ENCODE results near the gene GOLPH3.

Gene GOLPH3

DNA sequence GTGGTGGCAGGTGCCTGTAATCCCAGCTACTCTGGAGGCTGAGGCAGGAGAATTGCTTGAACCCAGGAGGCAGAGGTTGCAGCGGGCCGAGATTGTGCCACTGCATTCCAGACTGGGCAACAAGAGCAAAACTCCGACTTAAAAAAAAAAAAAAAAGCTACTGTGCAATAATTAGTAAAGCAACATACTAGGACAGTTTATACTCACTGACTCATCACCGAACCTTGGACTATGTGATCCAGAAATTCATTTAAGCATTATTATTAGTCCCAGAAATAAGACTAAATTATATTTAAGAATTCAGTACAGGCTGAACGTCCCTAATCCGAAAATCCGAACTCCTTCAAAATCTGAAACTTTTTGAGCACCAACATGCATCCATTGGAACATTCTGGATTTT is 37.8 kb downstream of the GOLPH3 start:
- no peak overlapping the region for H2AFZ ChIP-seq (ENCODE audit: low read length, unreplicated experiment)

DNA sequence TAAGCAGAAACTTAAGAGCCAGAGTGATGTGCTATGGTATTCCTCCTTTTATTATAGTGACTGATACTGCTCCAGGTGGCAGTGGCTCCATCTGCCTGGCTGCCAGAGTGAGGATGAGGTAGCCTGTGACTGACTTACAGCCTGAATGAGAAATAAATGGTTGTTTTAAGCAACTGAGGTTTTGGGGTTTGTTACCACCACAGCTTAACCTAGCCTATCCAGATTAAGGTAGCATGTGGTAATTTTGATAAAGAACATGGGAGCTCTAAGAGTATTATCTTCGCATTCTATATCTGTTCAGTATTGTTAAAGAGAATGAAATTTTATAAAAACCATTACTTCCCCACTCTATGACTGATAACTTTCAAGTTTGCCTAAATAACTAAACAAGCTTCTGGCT is 39.0 kb downstream of the GOLPH3 start:
- no peak overlapping the region for H2AFZ ChIP-seq (ENCODE audit: low read length, unreplicated experiment)
- peaks cover 8% of the 10 kb centered on the region for H3K4me1 ChIP-seq (ENCODE audit: control insufficient read depth, insufficient read depth, low read length, unreplicated experiment)
- H3K27me3 ChIP-seq (ENCODE audit: insufficient read depth, low read length) = no peaks in the 10 kb centered on the region
- H3K4me3 ChIP-seq (ENCODE audit: low read depth, low read length) = no peak overlapping the region
- H3K36me3 ChIP-seq (ENCODE audit: insufficient read depth, low read length) = peaks cover 11% of the 10 kb centered on the region
- H3K27ac ChIP-seq (ENCODE audit: low read depth, low read length) = no peak overlapping the region
- peaks cover 45% of the 10 kb centered on the region for H3K79me2 ChIP-seq (ENCODE audit: control insufficient read depth, insufficient read depth, low read length, unreplicated experiment)

More for the DNA sequence above, 37.8 kb downstream of the GOLPH3 start:
- H3K79me2 ChIP-seq (ENCODE audit: control insufficient read depth, insufficient read depth, low read length, unreplicated experiment) = peaks cover 47% of the 10 kb centered on the region
- H3K27me3 ChIP-seq (ENCODE audit: insufficient read depth, low read length) = no peaks in the 10 kb centered on the region
- peaks cover 11% of the 10 kb centered on the region for H3K36me3 ChIP-seq (ENCODE audit: insufficient read depth, low read length)
- H3K4me3 ChIP-seq (ENCODE audit: low read depth, low read length) = no peak overlapping the region
- no peak overlapping the region for H3K27ac ChIP-seq (ENCODE audit: low read depth, low read length)
- H3K4me1 ChIP-seq (ENCODE audit: control insufficient read depth, insufficient read depth, low read length, unreplicated experiment) = no peaks in the 10 kb centered on the region

DNA sequence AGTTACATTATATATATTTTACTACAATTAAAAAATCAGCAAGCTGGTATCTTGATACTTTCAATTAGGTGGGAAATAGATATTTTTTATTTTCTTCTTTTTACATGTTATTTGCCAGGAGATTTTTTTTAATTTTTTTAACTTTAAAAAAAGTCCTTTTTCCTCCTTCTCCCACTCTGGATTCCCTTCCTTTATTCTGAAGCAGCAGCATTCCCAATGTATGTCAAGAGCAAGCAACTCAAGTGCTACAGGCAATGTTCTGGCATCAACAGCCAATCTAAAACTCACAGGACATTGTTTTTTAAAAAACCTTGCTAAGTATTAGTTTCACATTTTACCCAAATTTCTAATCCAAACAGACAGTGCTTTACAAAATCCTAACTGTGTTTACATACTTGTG is 41.4 kb downstream of the GOLPH3 start:
- Histone ChIP-seq H3K79me2 (ENCODE audit: control insufficient read depth, insufficient read depth, low read length, unreplicated experiment) (peaks cover 43% of the 10 kb centered on the region), H3K36me3 (ENCODE audit: insufficient read depth, low read length) (peaks cover 11% of the 10 kb centered on the region)

DNA sequence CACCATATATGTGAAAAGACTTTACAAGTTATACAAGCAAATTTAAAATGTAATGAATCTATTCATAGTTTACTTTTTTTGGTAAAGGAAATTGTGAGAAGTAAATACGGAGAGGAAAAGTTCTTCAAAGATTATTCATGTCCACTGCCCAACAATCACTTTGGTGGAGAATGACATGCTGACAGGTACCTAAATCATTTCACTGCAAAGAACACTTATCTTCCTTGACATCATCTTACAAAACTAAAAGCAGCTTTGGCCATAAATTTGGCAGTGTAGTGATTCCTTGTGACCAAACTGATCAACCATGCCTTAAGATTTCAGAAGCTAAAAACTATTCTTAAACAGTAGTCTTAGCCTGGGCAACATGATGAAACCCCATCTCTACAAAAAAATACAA is 42.5 kb downstream of the GOLPH3 start:
- Histone ChIP-seq H3K4me1 (ENCODE audit: control insufficient read depth, insufficient read depth, low read length, unreplicated experiment) (peaks cover 8% of the 10 kb centered on the region), H2AFZ (ENCODE audit: low read length, unreplicated experiment) (no peak overlapping the region), H3K79me2 (ENCODE audit: control insufficient read depth, insufficient read depth, low read length, unreplicated experiment) (peaks cover 52% of the 10 kb centered on the region), H3K27ac (ENCODE audit: low read depth, low read length) (no peak overlapping the region), H3K27me3 (ENCODE audit: insufficient read depth, low read length) (no peaks in the 10 kb centered on the region), H3K4me3 (ENCODE audit: low read depth, low read length) (no peak overlapping the region), H3K36me3 (ENCODE audit: insufficient read depth, low read length) (peaks cover 11% of the 10 kb centered on the region)

More for the DNA sequence above, 41.4 kb downstream of the GOLPH3 start:
- Histone ChIP-seq H2AFZ (ENCODE audit: low read length, unreplicated experiment) (no peak overlapping the region), H3K27me3 (ENCODE audit: insufficient read depth, low read length) (no peaks in the 10 kb centered on the region), H3K27ac (ENCODE audit: low read depth, low read length) (no peak overlapping the region), H3K4me3 (ENCODE audit: low read depth, low read length) (no peak overlapping the region), H3K4me1 (ENCODE audit: control insufficient read depth, insufficient read depth, low read length, unreplicated experiment) (peaks cover 8% of the 10 kb centered on the region)

DNA sequence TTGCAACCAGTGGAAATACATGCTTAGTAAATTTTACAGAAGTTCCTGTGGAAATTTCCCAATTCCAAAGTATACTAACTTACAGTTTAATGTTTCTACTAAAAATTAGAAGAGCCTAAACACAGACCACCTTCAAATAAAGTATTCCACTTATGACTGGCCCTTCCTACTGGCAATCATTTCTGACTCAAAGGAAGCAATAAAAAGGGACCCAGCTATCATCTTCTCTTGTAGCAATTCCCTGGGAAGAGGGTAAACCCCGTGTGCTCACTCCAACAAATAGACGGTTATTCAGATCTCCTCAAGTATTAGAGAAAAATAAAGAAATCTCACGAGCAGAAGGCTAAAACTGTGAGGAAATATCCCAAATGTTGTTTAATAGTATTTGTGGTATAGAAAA is 43.3 kb downstream of the GOLPH3 start:
- Histone ChIP-seq H3K4me1 (ENCODE audit: control insufficient read depth, insufficient read depth, low read length, unreplicated experiment) (peaks cover 8% of the 10 kb centered on the region), H3K79me2 (ENCODE audit: control insufficient read depth, insufficient read depth, low read length, unreplicated experiment) (peaks cover 56% of the 10 kb centered on the region), H3K4me3 (ENCODE audit: low read depth, low read length) (no peak overlapping the region), H3K36me3 (ENCODE audit: insufficient read depth, low read length) (peaks cover 15% of the 10 kb centered on the region), H3K27ac (ENCODE audit: low read depth, low read length) (no peak overlapping the region), H3K27me3 (ENCODE audit: insufficient read depth, low read length) (no peaks in the 10 kb centered on the region), H2AFZ (ENCODE audit: low read length, unreplicated experiment) (no peak overlapping the region)

GRCh38 chr5:32129074-32129598 is 45.0 kb downstream of the GOLPH3 start:
- no peak overlapping the region for H3K4me3 ChIP-seq (ENCODE audit: low read depth, low read length)
- H3K4me1 ChIP-seq (ENCODE audit: control insufficient read depth, insufficient read depth, low read length, unreplicated experiment) = peaks cover 8% of the 10 kb centered on the region
- H3K36me3 ChIP-seq (ENCODE audit: insufficient read depth, low read length) = 0 out of 2 replicates have a peak, but pooled peaks cover 11% of the 10 kb centered on the region
- H3K27ac ChIP-seq (ENCODE audit: low read depth, low read length) = no peak overlapping the region
- no peak overlapping the region for H2AFZ ChIP-seq (ENCODE audit: low read length, unreplicated experiment)
- H3K27me3 ChIP-seq (ENCODE audit: insufficient read depth, low read length) = no peaks in the 10 kb centered on the region
- peaks cover 51% of the 10 kb centered on the region for H3K79me2 ChIP-seq (ENCODE audit: control insufficient read depth, insufficient read depth, low read length, unreplicated experiment)

DNA sequence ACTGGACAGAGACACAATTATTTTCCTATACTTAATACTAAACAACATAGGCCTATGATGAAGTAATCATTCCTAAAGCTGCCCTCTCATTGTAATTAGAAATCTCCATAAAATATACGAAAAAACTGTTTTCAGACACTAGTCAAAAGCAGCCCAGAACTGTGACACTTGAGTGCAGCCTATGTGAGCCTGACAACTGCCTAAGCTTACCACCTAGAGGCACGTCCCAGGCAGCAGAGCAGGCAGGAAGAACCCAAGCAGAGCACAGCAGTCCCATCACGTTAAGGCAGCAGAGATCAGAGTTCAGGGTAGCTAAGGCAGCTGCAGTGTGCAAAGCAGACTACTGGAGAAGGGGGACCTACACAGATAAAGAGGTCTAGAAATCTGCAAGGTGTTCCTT is 46.4 kb downstream of the GOLPH3 start:
- H3K4me3 ChIP-seq (ENCODE audit: low read depth, low read length) = no peak overlapping the region
- peaks cover 15% of the 10 kb centered on the region; the same call in 1 of the 2 replicates for H3K36me3 ChIP-seq (ENCODE audit: insufficient read depth, low read length)
- peaks cover 8% of the 10 kb centered on the region for H3K4me1 ChIP-seq (ENCODE audit: control insufficient read depth, insufficient read depth, low read length, unreplicated experiment)
- H2AFZ ChIP-seq (ENCODE audit: low read length, unreplicated experiment) = no peak overlapping the region
- no peaks in the 10 kb centered on the region for H3K27me3 ChIP-seq (ENCODE audit: insufficient read depth, low read length)
- H3K79me2 ChIP-seq (ENCODE audit: control insufficient read depth, insufficient read depth, low read length, unreplicated experiment) = peaks cover 50% of the 10 kb centered on the region
- no peak overlapping the region for H3K27ac ChIP-seq (ENCODE audit: low read depth, low read length)

- Histone ChIP-seq H3K4me3 (ENCODE audit: low read depth, low read length) (no peak overlapping the region), H3K4me1 (ENCODE audit: control insufficient read depth, insufficient read depth, low read length, unreplicated experiment) (peaks cover 8% of the 10 kb centered on the region), H3K27me3 (ENCODE audit: insufficient read depth, low read length) (no peaks in the 10 kb centered on the region), H3K79me2 (ENCODE audit: control insufficient read depth, insufficient read depth, low read length, unreplicated experiment) (peaks cover 50% of the 10 kb centered on the region), H3K36me3 (ENCODE audit: insufficient read depth, low read length) (peaks cover 21% of the 10 kb centered on the region; the same call in 1 of the 2 replicates), H3K27ac (ENCODE audit: low read depth, low read length) (no peak overlapping the region), H2AFZ (ENCODE audit: low read length, unreplicated experiment) (no peak overlapping the region)
Measured at GRCh38 chr5:32126691-32127090, 47.4 kb downstream of the GOLPH3 start.

- Histone ChIP-seq H3K4me3 (ENCODE audit: low read depth, low read length) (no peak overlapping the region), H3K4me1 (ENCODE audit: control insufficient read depth, insufficient read depth, low read length, unreplicated experiment) (no peaks in the 10 kb centered on the region), H3K27me3 (ENCODE audit: insufficient read depth, low read length) (no peaks in the 10 kb centered on the region), H3K79me2 (ENCODE audit: control insufficient read depth, insufficient read depth, low read length, unreplicated experiment) (peaks cover 38% of the 10 kb centered on the region), H3K36me3 (ENCODE audit: insufficient read depth, low read length) (peaks cover 29% of the 10 kb centered on the region), H2AFZ (ENCODE audit: low read length, unreplicated experiment) (no peak overlapping the region), H3K27ac (ENCODE audit: low read depth, low read length) (no peak overlapping the region)
Measured at GRCh38 chr5:32123889-32124676, 50.0 kb downstream of the GOLPH3 start.

- Histone ChIP-seq H3K36me3 (ENCODE audit: insufficient read depth, low read length) (peaks cover 29% of the 10 kb centered on the region), H3K27ac (ENCODE audit: low read depth, low read length) (no peak overlapping the region), H3K4me1 (ENCODE audit: control insufficient read depth, insufficient read depth, low read length, unreplicated experiment) (no peaks in the 10 kb centered on the region), H3K27me3 (ENCODE audit: insufficient read depth, low read length) (no peaks in the 10 kb centered on the region), H3K79me2 (ENCODE audit: control insufficient read depth, insufficient read depth, low read length, unreplicated experiment) (peaks cover 35% of the 10 kb centered on the region), H2AFZ (ENCODE audit: low read length, unreplicated experiment) (no peak overlapping the region), H3K4me3 (ENCODE audit: low read depth, low read length) (no peak overlapping the region)
Measured at GRCh38 chr5:32123058-32123805, 50.9 kb downstream of the GOLPH3 start.
